Measurements from ENCODE around the gene XYLT1.

XYLT1 gene

DNA sequence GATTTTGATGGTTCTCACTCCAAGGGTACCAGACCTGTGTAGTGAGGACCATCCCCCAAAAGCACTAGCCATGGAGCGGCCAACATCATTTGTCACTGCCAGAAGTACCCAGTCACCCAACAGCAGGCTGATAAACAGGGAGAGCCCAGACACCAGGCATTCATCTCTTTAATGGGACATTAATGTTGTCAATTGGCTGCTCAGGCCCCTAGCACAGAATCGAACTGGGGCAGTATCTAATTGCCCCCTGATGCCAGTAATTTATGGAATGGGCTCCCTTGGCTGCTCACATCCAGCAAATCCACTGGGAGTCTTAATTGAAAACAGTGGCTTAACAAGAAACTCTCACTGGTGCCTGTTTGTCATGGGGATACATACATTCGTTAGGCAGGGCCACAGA is 344.6 kb downstream of the XYLT1 start:
- DNase-seq (ENCODE audit: low read depth in 2 of 3, low spot score in 2 of 3): no peak

DNA sequence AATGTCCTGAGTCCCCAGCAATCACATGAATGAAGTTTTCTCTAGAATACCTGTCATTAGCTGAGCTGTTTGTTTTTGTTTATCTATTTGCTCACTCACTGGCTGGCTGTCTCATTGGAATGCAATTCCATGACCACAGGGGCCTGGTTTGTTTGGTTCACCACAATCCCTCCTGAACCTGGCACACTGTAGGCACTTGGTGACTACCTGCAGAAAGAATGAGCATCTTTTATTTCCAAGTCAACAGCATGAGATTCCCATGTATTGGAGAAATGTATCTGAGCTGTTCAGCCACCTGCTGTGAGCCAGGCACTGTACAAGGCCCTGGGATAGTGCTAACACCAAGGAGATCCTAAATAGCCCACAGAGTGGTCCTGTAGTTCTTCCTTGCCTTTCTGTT is 345.1 kb downstream of the XYLT1 start:
- DNase-seq (ENCODE audit: low read depth in 2 of 3, low spot score in 2 of 3): no peak

DNA sequence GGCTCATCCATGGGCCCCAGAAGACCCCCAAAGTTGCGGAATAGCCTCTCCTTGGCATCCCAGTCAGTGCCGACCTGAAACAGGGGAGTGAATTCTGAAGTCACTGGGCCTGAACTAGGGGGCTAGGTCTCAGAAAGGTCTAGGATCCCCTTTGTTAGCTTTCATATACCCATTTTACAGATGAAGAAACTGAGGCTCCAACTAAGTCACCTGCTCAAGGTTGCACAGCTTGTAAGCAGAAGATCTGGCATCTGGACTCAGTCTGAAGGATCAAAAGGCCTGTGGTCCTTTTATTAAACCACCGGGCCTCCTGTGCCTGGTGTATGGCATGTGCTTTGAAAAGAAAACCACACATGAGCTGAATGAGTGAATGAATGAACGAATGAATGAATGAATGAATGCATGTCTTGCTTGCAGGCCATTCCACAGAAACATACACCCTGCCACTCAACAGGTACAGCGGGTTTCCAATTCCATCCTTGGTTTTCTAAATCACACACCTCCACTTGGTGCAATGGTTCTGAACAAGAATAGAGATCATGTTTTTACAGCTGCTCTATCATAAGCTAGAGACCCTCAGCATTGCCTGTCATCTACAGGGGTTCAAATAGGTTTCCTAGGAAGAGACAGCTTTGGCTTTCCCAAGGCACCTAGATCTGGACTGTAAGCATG is 352.7 kb downstream of the XYLT1 start:
- DNase-seq (ENCODE audit: low read depth in 2 of 3, low spot score in 2 of 3): no peak

DNA sequence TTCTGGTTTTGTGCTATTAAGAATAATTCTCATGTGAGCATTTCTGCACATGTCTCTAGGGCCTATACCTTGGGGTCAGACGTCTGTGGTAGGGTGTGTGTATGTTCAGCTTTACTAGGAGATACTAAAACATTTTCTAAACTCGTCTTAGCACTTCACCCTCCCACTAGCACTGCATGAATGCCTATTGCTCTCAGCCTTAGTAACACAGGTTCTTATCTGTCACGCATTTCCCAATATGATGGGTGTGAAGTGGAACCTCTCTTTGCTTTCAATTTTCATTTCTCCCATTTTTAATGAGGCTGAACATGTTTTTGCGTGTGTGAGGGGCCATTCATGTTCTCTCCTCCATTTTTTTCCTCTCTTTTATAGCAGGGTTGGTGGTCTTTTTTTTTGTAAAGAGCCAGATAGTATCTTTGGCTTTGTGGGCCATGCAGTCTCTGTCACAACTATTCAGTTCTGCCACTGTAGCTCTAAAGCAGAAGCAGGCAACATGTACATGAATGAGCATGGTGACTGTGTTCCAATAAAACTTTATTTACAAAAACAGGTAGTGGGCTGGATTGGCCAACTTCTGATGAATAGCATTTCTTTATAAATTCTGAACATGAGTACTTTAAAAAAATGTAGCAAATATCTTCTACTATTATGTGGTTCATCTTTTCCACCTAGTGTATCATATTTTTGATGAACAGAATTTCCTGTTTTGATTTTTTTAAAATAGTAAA is 354.0 kb downstream of the XYLT1 start:
- no peak for DNase-seq (ENCODE audit: low read depth in 2 of 3, low spot score in 2 of 3)

DNA sequence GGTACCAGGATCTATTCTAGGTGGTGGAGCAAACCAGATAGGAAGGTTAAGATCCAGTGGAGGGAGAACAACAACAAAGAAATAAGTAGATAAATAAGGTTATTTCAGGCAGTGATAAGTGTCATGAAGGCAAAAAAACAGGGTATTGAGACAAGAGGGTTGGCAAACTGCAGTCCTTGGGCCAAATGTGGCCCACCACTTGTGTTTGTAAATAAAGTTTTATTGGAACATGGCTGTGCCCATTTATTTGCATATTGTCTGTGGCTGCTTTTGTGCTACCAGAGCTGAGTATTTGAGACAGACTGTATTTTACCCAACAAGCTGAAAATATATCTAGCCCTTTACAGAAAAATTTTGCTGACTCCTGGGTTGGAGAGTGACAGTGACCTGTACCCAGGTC is 361.3 kb downstream of the XYLT1 start:
- no peak for DNase-seq (ENCODE audit: low read depth in 2 of 3, low spot score in 2 of 3)

DNA sequence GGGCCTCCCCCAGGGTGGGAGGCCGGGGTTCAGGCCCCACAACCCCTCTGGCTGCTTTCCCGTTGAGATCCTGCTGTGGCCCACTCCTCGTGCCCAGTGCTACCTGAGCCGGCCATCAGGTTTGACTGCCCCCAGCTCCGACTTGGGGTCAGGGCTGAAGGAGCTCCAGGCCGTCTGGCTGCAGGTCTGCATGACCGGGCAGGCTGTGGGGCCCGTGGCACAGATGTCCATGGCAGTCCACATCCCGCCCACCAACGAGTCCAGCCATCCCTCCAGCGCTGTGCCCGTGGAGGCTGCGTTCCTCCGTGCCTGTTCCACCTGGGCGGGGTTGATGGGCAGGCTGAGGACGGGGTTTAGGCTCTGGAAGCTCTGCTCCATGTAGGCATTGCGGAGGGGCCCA is 362.2 kb downstream of the XYLT1 start:
- no peak for DNase-seq (ENCODE audit: low read depth in 2 of 3, low spot score in 2 of 3)

DNA sequence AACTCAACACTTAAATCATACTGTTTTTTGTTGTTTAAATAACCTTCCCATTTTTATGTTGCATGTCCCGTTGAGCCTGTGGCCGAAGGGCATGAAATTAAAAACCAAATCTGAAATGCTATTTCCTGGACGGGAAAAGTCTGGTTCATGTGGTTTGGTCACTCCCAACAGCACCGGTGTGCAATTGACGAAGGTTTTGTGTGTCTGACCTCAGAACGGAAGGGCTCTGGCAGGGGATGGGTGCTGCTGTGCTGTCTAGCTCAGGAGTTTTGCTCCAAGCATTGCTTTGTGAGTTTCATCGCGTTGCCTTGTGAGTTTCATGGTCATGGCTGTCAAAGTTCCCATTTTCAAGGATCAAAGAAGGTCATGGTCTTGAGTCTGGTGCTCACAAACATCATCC is 363.3 kb downstream of the XYLT1 start:
- no peak for DNase-seq (ENCODE audit: low read depth in 2 of 3, low spot score in 2 of 3)

DNA sequence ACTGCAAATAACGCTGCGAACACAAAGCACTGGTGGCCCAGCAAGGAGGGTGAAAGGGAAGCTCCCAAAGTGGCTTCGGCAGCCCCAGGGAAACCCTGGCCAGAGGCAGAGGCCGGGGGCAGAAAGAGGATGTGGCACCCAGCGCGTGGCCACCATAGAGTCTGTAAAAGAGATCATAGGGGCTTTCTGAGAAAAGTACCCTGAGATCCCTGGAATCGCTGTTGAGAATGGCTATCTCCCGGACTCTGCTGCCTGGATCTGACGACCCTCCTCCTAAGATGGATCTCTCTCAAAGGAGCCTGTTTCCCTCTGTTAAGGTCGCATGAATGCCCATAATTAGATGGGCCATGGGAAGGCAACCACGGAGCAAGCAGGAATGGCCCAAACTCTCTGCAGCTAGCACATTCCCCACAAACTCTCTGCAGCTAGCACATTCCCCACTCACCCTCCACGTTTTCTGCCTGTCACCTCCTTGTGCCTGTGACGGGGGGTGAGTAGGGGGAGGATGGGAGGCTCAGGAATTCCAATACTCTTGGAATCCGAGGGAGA is 364.4 kb downstream of the XYLT1 start:
- DNase-seq (ENCODE audit: low read depth in 2 of 3, low spot score in 2 of 3): no peak

DNA sequence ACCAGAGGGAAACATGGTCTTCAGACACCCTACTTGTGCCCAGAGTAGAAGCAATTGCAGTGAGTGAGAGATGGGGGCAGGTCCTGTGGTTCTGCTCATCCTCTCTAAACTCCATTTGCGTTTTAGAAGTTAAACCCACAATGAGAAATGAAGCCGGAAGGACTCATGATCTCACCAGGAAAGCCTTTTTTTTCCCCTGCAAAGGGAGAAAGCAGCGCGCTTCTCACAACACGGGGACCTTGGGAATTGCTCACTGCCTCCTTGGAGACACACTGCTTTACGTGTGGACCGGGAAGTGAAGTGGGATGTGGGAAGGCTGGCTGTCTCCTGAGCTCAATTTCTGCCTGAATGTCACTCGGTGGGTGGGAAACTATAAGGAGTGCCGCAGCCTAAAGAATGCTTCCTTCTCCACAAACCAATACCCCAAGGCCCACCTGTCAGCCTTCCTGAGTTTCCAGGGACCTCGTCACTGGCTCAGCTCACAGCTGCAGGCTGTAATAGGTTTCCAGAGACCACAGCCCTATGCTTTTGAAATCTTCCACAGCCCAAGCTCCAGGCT is 365.4 kb downstream of the XYLT1 start:
- DNase-seq (ENCODE audit: low read depth in 2 of 3, low spot score in 2 of 3): no peak

DNA sequence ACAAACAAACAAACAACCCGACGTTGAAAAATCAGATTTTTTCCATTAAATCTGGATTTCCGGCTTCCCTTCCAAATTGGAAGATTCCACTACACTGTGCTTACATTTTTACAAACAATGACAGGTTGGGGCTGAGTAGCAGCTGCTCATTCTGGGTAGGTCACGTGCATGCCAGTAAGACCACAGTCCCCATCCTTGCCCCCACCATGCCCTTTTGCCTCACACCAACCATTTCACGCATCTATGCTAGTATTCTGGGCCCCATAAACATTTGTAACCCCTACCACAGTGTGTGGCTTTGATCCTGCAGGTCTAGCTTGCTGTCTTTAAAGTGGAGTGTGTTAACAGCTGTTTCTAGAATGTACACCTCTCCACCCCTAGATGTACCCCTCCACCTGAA is 366.1 kb downstream of the XYLT1 start:
- DNase-seq (ENCODE audit: low read depth in 2 of 3, low spot score in 2 of 3): no peak

DNA sequence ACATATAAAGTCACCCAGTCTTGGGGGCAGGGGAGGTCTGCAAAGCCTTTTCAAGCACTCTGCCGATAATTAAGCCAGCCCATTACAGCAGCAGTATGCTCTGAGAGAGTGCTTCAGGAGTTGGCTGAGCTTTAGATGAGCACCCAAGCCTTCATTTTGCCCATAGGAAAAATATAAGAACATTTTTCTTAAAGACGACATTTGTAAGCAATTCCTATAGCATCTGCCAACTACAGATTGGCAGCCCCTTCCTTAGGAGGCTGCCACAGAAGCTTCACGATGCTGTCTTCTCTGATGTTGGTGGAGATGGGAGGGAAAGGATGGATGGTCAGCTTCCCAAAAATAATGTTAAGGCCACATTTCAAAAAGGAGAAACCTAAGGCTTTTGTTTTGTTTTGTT is 367.5 kb downstream of the XYLT1 start:
- DNase-seq (ENCODE audit: low read depth in 2 of 3, low spot score in 2 of 3): no peak

DNA sequence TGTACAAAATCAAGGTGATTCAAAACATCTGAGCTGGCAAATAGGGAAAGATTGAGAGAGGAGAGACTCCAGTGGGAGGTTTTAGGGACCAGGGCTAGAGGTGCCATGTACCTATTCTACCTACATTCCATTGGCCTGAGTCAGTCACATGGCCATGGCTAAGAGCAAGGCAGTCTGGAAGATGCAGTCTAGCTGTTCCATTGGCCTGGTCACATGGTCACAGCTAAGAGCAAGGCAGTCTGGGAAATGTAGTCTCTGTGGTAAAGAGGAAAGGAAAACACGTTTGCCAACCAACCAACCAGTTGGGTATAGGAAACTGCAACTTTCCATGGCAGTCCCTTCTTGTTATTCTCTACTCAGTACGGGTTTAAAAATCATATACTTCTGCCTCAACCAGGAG is 369.1 kb downstream of the XYLT1 start:
- no peak for DNase-seq (ENCODE audit: low read depth in 2 of 3, low spot score in 2 of 3)

DNA sequence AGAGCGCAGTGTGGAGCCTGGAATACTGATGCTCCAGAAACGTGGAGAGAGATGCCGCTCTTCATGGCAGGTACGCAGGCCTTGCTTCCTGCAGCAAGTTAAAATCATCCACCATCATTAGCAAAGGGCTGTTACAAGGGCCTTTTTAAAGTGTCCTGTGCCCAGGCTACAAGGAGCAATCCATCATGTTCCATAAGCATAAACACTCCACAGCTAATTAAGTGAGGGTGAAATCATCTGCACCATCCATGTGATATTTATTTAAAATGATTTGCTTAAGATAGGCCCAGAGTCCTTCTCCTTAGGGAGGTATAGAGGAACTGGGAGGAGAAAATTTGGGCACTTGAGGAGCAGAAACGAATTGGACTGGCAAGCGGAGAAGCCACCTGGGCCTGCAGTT is 372.1 kb downstream of the XYLT1 start:
- no peak for DNase-seq (ENCODE audit: low read depth in 2 of 3, low spot score in 2 of 3)

DNA sequence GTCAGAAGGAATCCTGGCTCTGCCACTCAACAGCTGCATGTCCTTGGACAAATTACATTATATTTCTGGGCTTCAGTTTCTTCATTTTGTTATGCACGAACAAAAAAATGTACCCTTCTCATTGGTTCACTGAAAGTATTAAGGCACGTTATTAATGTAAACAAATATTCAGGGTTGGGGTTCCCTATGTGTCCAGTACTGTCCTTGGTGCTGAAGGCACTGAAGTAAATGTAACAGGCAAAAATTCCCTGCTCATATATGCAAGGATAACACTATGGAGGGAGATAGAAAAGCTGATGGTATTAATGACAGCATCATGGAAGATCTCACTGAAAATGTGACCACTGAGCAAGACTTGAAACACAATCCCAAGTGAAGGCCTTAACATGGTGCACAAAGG is 386.6 kb downstream of the XYLT1 start:
- DNase-seq (ENCODE audit: low read depth in 2 of 3, low spot score in 2 of 3): no peak

DNA sequence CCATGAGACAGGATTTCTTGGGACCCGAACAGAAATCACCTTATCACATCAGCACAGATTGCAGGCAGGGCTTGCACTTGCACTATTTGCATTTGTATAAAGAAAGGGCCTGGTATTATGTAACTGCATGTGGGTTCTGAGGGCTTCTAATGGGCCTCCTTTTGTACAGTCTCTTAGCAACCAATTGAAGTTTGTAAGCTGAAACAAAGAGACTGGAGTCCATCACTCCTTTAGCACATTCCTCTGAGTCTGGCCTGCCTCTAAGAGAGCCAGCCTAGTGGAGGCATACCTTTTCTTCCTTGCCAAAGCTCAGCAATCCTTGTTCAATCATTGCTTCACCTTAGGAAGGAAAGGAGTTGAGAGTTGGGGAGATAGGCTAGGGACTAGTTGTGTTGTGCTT is 387.1 kb downstream of the XYLT1 start:
- DNase-seq (ENCODE audit: low read depth in 2 of 3, low spot score in 2 of 3): no peak

DNA sequence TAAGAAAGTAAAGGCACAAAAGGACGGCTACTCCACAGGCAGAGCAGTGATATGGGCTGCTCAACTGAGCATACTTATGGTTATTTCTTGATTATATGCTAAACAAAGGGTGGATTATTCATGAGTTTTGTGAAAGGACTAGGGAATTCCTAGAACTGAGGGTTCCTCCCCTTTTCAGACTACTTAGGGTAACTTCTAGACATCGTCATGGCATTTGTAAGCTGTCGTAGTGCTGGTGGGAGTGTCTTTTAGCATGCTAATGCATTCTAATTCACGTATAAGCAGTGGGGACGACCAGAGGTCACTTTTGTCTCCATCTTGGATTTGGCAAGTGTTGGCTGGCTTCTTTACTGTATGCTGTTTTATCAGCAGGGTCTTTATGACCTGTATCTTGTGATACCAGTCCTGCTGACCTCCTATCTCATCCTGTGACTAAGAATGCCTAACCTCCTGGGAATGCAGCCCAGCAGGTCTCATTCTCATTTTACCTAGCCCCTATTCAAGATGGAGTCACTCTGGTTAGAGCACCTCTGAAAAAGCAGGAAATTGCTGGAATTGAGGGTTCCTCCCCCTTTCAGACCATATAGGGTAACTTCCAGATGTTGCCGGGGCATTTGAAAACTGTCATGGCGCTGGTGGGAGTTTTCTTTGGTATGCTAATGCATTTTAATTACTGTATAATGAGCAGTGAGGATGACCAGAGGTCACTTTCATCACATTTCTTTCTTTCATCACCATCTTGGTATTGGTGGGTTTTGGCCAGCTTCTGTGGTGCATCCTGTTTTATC is 388.5 kb downstream of the XYLT1 start:
- no peak for DNase-seq (ENCODE audit: low read depth in 2 of 3, low spot score in 2 of 3)

DNA sequence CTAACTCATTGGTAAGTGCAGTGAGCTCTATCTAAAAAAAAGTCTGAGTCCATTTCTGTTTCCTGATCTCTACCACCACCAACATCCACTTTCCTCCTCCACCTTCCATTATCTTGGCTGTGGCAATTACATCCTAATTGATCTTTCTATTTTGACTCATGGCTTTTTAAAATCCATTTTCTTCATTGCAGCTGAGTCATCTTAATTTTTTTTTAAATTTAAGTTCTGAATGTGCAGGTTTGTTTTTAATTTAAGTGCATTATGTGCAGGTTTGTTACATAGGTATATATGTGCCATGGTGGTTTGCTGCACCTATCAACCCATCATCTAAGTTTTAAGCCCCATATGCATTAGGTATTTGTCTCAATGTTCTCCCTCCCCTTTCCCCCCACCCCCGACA is 390.7 kb downstream of the XYLT1 start:
- DNase-seq (ENCODE audit: low read depth in 2 of 3, low spot score in 2 of 3): no peak

DNA sequence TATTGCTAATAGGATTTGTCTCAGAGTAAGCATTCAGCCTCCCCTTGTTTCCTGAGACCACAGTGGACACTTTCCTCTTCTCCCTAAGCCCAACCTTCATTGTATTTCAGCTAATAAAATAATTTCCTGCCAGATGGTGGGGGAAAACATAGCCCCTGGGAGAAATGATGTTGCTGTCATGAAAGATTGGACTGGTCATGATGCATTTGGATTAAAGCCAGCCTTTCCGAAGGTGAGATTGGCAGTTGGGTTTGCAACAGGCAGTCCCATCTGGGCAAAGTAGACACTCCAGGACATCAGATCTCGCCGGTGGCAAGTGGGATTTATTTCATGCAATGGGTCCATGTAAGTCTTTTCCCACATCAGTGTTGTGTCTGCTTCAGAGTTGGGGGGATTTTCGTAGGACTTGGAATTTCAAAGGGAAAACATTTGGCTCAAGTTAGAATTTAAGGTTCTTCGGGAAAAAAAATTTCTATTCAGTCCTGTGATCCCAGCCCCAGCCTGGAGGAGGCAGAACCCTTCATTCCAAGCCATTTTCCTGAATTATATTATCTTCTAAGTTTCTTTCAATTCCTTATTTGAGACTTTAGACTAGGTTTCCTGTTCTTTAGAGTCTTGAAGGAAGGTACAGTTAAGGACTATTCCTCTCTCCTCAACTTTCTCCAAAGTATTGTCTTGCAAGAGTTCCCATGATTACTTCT is 391.7 kb downstream of the XYLT1 start:
- DNase-seq (ENCODE audit: low read depth in 2 of 3, low spot score in 2 of 3): no peak

DNA sequence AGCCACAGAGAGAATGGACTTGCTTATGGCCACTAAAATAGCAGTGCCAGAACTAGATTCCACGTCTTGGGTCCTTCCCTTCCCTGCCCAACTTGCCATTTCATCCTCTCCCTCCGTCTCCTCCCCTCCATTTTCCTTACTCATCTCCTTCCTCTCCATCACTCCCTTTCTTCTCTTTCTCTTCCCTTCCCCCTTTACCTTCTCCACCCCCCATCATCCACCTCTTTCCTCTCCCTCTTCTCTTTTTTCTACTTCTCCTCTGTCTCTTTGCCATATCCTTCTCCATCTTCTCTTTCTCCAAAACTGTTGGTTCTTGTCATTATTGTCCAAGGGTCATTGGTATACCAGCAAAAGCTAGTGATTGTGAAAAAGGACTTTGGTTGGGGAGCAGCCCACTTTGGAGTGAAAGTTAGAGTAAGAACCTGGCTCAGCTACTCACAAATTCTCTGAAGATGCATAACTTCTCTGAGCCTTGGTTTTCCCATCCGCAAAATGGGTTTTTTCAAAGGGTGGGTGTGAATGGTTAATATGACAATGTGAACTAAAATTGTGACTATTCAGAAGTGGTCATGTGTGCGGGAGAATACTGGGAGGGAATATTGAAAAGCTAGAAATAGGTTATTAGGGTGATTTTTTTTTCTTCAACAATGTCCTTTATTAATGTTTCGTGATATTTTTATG is 393.8 kb downstream of the XYLT1 start:
- no peak for DNase-seq (ENCODE audit: low read depth in 2 of 3, low spot score in 2 of 3)

DNA sequence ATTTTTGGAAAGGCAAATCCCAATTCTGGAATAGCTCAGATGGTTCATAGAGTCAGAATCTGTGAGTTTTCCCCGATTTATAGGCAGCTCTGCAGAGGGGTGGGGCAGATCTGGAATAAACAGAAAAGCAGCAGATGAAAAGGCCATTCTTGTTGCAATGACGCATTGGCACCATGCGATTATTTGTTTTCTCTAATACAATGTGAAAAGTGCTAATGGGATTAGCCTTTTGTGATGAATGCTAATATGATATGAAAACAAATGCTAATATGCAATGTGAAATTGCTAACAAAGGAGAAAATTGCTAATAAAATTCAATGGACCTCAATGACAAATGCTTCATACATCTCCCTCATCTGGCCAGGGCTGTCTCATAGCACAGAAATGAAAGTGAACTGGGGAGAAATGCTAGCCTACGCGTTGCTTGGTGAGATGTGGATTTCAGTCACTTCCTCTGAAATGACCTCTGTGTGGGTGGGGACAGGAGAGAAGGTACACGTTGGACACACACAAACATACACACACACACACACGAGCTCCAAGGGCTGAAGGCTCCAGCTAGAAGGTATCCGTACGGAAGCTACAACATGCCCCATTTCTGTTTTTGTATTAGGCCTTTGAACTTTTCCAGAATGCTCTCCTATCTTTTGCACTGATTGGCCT is 394.5 kb downstream of the XYLT1 start:
- DNase-seq (ENCODE audit: low read depth in 2 of 3, low spot score in 2 of 3): no peak

Data from activated CD8-positive, alpha-beta memory T cell treated with anti-CD3 and anti-CD28 coated beads for 48 hours (primary cell).